DMS153 treated with DMSO at 0.1 percent for 48 hours (cell line): Measurements from ENCODE around the gene ROPN1B.

Source experiments
- DNase-seq: peaks from one replicate; lab custom pipeline; 2025; ENCODE audit not compliant: unreplicated experiment; lab: John Stamatoyannopoulos, UW

ROPN1B gene

GRCh38 chr3:126003447-126004190, 34.6 kb downstream of the ROPN1B start:
- no peak for DNase-seq

- DNase-seq: no peak
Observed at GRCh38 chr3:126004217-126004616, 35.2 kb downstream of the ROPN1B start.

DNA sequence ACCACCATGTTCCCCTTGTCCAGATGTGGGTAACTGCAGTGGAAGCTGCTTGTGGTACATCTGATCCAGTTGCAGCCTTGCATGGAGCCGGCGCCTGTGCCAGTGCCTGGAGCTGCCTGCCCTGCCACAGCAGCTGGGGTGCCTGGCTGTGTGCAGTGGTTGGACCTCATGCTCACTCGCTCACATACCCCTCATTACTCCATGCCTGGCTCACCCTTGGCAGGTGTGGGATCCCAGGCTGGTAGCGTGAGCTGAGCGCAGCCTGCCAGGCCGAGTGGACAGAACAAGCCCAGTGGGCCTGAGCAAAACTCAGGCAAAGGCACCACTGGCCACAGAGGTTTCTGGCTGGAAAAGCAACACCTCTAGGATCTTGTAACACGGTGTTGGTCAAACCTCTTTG, 35.7 kb downstream of the ROPN1B start:
- DNase-seq: no peak

DNA sequence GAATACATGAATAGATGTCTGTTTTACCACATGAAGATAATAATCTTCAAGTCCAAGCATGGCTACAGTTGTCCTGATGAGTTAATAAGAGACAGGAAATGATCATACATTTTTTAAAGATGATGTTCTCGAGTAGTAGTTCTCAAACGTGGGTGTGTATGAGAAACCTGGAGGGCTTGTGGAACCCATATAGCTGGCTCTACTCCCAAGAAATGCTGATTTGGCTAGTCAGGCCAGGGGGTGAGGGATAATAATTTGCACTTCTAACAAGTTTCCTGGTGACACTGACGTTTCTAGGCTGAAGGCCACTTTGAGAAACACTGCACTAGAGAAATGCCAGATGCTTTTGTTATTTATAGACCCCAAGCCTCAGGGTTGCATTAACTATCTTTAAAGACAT, 37.0 kb downstream of the ROPN1B start:
- DNase-seq: no peak

GRCh38 chr3:126008219-126008618, 39.2 kb downstream of the ROPN1B start:
- DNase-seq: no peak

- DNase-seq: no peak
Observed at GRCh38 chr3:126009181-126009580, 40.2 kb downstream of the ROPN1B start.

DNA sequence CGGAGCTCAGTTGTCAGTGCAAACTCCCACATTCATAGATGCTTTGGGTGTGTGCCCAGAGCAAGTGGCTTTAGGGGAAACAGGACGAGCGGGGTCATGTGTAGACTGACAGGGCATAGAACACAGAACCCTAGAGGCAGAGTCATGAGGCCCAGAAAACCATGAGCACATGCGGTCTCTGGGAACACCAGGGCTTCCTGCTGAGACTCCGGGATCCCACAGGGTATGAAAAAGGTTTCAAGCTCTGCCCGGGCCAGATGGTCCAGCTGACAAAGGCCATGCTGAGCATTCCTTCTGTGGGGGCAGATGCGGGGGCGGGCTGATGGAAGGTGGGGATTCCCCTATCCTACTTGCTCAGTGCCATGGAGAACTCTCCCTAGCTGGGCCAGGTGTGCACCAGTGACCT, 44.8 kb downstream of the ROPN1B start:
- no peak for DNase-seq

- no peak for DNase-seq
Observed at GRCh38 chr3:126014252-126014651, 45.3 kb downstream of the ROPN1B start.

DNA sequence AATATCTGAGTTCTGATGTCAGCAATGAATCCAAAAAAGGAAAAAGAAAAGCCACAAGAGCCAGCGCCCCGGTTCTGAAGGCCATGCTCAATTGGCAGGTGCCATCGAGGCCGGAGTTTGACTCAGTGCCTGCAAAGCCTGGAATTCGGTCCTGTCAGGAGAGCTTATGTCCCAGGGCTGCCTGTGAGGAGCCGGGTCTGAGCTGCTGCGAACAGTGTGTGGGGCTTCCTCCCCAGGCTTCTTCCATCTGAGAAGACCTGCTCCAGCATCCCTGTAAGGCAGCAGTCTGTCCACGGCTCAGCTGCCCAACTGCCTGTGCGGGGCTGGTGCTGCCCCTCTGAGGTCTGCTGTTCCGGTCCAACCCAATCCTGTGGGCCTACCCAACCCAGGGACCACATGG, 46.1 kb downstream of the ROPN1B start:
- DNase-seq: no peak

DNA sequence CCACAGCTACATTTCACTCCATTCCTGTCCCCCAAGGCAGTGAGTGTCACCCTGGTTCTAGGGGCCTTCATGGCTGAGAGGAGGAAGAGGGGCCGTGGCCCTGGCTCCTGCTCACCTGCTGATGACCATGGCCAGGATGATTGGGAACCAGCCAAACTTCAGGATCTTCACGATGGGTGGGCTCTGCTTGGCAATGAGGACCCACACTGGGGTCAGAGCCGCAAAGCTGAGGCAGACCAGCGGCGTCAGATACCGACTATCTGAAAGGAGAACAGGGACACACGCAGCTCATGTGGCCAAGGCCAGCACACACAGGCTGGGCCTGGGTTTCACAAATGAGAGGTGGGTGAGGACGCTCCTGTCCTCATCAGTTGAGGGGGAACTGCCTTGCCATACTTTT, 47.6 kb downstream of the ROPN1B start:
- DNase-seq: no peak

DNA sequence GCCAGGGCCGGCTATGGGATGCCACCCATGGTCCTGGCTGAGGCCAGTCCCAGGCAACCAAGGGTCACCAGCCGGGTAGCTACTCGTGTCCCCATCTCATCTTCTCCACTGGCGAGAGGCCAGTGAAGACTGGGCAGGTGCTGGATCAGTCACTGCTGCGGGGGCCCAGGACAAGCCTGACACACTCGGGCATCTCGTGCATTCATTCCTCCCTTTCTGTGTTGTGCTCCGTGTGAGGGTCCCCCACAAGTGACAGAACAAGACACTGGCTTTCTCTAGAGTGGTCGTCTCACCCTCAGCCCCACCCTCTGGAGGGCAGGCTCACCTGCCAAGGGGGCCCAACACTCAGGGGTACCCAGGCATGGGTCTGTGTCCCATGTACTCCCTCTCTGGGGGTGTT, 48.4 kb downstream of the ROPN1B start:
- no peak for DNase-seq

DNA sequence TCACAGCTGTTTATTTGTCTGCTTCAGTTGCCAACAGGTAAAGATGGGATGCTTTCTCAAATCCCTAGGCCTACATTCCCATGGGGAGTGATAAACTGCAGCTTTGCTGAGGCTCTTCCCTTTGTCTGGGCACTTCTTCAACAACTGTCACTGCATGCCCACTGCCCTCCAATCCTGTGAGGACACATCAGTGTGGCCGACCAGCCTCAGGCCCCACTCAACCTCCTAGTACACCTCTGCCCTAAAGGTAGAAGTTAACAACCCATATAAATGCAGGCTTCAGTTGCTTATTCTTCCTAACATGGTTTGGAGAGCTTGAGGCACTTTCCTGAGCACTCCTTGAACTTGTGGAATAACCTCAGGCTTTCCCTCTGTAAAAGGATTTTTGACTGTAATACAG, 49.6 kb downstream of the ROPN1B start:
- DNase-seq: no peak

- DNase-seq: no peak
Observed at GRCh38 chr3:126018995-126019394, 50.0 kb downstream of the ROPN1B start.

- DNase-seq: no peak
Observed at GRCh38 chr3:126019683-126020082, 50.7 kb downstream of the ROPN1B start.

GRCh38 chr3:126021224-126021623, 52.2 kb downstream of the ROPN1B start:
- no peak for DNase-seq

DNA sequence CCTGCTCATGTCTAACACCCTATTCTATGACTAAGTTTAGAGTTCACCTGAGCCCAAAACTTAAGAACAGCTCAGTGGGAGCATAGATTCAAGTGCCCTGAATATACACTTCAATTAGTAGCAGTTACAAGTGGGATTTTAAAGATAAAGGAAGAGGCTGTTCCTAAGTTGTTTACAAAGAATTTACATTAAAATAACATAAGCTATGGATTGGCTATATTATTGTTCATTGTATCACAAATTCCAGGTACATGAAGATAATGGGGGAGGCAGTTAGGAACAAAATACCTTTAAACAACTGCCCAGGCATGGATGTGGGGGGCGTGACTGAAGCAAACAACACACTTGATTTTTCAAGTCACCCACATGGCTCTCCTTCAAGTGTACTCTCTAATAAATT, 52.7 kb downstream of the ROPN1B start:
- no peak for DNase-seq

GRCh38 chr3:126022741-126023359, 53.9 kb downstream of the ROPN1B start:
- DNase-seq: no peak

DNA sequence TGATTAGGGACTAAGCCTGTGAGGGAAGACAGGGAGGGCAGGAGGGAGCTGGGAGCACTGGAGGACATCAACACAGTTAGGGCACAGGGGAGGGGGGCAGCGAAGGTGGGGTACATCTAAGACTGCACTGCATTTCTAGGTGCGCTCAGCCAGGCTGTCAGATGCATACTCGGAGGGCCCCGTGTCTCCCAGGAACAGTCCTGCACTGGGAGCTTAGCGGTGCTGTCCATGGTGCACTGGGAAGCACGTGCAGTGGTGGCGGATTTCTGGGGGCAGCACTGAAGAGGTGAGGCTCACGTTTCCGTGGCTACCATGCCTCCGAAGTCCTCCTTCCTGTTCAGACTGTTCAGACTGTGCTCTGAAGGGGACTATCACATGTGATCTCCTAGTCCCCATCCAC, 54.4 kb downstream of the ROPN1B start:
- DNase-seq: no peak

DNA sequence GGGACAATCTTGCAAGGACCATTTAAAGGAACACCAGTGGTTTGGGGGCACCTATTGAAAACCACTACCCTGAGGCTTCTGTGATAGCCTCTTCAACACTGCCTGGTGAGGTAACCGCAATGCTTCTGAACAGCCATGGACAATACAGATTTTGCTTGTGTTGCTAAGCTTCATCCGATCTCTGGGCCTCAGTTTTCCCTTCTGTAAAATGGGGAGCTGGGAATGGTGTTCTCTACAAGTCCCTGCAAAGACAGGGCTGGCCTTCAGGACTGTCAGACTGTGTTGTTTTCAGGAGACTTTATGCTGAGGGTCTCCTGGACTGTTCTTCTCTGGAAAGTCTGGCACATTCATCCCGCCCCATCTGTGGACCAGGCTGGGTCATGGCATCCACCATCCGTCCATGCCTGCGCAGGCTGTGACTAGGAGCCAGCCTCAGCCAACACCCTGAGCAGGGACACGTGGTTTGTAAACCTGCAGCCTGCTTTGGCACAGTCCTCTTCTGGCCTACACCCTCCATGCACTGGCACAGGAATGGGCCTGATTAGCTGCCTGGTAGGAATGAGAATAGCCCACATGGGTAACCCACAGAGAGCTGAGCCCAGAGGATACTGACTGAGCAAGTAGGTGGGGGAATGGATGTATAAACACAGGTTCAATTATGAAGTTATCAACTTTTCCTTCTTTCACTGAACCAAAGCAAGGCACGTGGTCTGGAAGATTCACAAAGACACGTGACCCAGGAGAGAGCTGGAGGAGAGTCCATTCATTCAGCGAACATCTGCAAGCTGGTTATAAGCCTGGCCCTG, 55.3 kb downstream of the ROPN1B start:
- DNase-seq: no peak

- DNase-seq: no peak
Observed at GRCh38 chr3:126025116-126025729, 56.2 kb downstream of the ROPN1B start.

GRCh38 chr3:126025862-126026261, 56.9 kb downstream of the ROPN1B start:
- DNase-seq: no peak
